GM11168 (cell line): ENCODE results near the gene UBR3.

Experiments
- in situ Hi-C: fragments of 300-500 bp; cut with MboI; formaldehyde crosslinking; loops from one replicate; pipeline ENCODE4 v1.12.0; 2022; ENCODE audit warnings: low sequenced_read_pairs; ENCODE audit not compliant: unreplicated experiment

Gene UBR3

DNA sequence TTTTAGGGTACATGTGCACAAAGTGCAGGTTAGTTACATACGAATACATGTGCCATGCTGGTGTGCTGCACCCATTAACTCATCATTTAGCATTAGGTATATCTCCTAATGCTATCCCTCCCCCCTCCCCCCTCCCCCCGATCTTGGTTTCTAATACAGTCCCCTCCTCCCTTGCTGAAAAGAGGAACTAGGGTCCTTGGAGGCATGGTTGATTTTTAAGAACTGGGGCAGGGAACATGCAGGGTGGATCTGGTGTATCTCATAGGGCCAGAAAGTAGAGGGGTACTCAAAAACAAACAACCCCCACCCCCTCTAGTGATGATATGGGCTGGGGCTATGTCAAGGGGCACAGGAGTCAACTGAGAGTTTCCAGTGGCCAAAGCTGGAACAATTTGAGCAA, 153.4 kb downstream of the UBR3 start:
- in situ Hi-C loops, result no loop called here

DNA sequence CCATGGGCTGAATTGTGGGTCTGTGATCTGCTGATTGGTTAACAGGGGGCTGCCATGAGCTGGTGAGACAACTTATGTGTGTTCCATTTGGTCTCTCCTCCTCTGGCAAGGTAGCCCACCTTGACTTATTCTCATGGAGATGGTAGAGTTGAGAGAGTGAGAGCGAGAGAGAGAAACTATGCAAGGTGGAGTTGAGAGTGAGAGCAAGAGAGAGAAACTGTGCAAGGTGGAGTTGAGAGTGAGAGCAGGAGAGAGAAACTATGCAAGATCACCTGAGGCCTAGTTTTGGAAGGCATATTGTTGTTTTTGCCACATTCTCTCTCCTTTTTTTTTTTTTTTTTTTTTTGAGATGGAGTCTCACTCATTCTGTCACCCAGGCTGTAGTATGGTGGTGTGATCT, 155.7 kb downstream of the UBR3 start:
- in situ Hi-C loops, result no loop called here

DNA sequence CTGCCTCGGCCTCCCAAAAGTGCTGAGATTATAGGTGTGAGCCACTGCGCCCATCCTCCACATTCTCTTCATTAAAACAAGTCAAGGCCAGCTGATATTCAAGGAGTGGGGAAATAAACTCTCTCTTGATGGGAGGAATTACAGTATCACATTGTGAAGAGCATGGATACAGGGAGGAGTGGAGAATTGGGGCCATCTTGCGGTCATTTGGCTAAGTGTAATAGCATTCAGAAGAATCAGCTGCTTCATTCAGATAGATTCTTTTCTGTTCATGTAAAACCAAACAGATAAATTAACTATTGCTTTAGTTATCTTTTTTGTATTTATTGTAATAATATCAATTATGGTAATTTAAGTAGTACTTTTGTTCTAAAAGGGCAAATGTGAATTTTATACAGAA, 156.3 kb downstream of the UBR3 start:
- in situ Hi-C loops, result no loop called here

DNA sequence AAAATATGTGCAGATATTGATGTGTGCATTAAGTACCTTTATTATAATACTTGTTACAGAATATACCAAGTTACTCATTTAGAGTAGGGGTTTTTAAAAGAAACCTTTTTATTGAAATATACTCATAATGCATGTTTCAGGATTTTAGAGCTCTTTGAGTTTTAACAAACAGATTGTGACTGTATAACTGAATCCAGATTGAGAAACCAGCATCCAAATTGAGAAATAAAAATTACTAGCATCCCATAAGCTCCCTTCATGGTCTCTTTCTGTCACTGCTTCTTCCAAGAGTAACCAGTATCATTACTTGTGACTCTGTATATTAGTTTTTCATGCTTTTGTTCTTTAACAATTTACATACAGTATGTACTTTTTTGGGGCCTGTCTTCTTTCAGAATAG, 156.9 kb downstream of the UBR3 start:
- in situ Hi-C loops, result no loop called here

DNA sequence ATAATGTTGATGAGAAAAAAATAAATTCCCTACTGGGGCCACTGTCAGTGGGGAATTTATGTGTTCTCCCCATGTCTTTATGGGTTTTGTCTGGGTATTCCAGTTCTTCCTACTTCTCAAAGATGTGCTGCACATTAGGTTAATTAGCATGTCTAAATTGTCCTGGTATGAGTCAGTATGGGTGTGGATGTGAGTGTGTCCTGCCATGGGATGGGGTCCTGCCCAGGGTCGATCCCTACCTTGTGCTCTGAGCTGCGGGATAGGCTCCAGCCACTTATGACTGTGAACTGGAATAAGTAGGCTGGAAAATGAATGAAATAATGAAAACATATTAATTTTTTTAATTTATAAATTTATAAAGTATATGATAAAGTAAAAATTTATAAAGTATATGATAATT, 167.5 kb downstream of the UBR3 start:
- in situ Hi-C loops, result no loop called here

DNA sequence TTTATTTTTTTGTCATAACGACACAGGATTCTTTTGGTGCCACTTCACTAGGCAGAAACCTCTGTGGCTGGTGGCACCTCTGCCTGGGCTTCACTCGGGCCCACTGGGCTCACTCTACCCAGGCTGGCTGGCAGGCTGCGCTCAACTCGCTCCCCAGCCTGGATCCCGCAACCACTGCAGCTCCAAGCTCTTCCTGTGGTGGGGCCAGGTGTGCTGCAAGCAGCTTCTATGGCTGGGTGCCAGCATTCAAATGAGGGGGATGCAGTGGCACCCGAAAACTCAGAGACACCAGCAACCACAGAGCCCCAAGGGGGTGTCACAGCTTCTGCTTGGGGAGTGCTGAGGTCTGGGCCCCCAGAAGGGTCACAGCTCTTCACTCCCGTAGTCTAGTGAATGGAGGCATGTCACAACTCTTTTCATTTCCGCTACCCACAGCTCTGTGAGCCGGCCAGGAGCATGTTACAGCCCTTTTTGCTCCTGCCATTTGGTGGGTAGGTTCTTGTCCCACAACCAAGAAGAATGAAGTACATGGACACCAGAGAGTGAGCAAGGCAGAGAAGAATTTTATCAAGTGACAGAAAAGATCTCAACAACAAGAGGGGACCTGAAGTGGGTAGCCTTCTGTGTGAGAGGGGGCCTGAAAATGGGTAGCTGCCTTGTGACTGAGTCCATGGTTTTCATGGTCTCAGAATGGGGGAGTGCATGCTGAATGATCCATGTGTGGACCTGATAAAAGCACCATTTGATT, 170.1 kb downstream of the UBR3 start:
- in situ Hi-C loops, result no loop called here

DNA sequence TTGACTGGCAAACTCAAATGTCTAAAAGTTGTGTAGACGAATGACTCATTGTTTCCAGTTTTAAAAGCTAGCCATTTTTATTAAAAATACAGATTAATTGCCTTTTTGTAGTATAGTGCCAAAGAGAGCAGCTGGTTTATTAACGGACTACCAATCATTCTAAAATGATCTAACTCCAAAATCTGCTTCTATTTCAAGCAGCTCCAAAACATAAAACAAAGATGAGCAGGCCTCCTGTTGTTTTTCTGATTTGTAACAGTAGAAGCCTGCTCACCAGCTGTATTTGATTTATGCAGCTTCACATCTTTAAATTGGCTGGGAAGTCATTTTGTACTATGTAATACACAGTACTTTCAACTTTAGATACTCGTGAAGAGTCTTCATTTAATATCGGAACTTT, 171.8 kb downstream of the UBR3 start:
- in situ Hi-C loops, result no loop called here

DNA sequence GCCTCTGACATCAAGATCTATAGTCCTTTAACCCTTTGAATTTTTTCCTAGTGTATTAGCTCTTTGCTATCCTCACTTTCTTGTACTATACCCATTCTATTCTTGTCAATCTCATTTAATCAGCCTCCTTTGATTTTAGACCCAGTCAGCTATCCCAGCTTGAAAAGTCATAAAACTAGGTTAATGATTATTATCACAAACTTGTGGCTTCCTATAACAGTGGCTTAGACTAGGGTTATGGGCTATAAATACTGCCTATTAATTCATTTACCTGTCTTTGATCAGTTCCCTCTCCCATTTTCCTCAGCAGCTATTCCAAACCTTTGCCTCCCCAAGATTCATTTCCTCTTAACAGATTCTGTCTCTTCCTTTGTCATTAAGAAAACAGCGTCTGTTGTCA, 174.8 kb downstream of the UBR3 start:
- in situ Hi-C loops, result no loop called here

DNA sequence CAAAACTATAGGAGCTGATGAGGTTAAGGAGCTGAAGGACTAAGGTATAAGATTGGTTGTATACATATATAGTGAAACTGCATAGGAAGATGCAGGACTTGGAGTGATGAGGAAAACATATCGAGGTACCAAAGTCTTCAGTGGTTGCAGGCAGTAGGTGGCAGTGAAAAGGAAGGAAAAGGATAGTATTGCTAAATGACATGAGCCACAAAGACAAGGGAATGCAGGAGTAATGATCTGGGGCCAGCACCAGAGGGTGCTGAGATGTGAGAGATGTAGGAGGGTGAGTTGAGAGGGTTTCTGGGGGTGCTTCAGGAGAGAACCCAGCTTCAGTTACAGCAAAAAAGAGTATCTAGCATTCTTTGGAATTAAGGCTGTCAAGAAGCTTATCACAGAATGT, 178.4 kb downstream of the UBR3 start:
- in situ Hi-C loops, result no loop called here

DNA sequence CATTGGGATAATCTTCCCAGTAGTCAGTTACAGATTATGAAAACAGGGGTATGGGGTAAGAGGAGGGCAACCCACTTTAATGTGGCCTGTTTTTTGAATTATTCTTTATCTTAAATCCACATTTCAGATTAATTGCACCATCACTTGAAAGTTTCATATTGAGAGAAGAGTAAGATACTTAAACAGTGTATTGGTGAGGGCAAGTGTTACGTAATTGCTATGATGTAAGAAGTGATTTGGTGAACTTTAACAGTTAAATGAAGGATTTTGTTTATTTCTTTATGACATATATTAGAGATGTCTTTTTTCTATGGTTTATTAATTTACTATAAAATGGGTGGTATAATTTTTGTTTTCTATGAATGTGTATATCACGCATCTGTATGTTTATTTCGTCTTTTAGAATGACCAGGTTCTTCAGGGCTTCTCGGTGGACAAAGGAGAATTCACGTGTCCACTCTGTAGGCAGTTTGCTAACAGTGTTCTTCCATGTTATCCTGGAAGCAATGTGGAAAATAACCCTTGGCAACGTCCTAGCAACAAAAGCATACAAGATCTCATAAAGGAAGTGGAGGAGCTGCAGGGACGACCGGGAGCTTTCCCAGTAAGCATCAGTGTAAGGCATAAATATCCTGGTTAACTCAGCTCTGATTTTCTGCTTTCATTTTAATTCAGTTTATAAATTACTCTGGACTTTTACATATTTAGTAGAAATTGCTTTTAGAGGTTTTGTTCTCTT, 179.5 kb downstream of the UBR3 start:
- in situ Hi-C loops, result no loop called here

DNA sequence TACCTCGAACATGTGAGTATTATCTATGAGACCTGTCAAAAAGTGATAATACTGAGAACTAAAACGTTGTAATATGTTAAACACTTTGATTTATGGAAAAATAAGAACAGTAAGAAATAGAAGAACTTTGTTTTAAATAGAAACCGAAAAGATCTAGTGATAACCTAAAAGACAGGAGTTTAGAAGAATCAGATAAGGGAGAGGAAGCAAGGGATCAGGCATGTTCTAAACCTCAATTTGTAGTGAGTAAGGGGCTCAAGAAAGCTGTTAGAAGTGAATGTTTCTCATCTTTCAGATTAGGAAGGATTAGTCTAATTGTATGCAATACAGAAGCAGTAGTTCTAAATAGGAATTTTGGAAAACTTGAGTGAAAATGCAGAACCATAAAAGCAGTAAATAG, 182.0 kb downstream of the UBR3 start:
- in situ Hi-C loops, result no loop called here

DNA sequence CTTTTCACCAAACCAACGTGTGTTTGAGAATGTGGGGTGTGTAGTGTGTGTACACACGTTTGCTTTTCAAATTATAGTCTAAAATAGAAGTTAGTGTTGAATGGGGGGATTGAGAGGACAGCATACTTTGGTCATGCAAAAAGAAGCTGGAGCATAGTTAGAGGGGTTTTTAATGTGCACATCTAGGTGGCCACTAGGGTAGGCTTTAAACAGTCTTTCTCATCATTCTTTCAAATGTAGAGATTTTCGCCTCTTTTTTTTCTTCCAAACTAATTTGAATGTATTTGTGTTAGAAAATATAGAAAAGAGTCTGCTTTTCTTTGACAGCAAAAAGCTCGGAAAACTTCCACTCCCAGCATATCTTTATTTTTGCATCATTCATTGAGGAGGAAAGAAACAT, 185.5 kb downstream of the UBR3 start:
- in situ Hi-C loops, result no loop called here

DNA sequence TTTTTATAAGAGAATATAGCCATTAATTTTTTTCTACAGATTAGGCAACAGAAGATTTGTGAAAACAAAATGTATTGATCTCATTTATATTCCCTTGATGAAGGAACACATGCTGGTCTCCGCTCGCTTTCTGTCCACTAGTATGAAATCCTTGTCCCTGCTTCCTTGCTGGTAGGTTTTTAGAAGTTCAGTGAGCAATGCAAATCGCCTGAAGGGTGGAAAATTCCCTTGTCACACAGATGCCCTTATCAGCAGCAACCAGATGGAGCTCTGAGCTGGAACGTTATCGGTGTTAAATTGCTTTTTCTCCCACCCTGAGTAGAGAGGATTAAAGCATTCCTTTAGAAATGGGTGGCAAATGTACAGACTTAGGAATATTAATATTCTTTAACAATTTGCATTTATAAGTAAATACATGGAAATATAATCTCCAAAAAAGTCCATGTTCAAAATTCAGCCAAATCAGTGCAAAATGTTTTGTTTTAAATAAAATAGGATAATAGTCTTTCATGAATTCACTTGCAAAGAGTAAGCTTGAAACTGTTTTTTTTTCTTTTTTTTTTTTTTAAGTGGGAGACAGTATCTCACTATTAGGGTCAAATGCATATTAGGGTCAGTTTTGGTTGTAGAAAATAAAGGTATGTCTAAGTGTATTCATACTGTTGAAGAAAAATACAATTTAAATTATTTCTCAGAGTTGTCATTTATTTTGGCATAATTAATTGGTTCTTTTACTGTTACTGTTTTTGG, 186.7 kb downstream of the UBR3 start:
- in situ Hi-C loops, result no loop called here

DNA sequence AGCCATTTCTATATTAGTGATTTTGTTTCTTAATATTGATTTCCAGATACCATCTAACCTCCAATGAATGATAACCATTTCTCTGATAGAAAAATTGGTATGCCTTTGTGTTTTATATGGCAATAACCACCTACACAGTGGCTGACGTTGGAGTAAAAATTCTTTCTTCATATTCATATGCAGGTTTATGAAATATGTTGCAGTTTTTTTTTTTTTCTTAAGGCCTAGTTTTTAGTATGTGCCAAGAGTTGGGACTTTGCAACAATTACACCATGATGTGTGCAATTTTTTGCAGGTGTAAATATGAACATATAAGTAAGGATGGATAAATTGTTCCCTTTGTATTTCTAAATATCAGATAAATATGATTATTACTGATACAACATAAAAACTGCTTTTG, 187.5 kb downstream of the UBR3 start:
- in situ Hi-C loops, result no loop called here

DNA sequence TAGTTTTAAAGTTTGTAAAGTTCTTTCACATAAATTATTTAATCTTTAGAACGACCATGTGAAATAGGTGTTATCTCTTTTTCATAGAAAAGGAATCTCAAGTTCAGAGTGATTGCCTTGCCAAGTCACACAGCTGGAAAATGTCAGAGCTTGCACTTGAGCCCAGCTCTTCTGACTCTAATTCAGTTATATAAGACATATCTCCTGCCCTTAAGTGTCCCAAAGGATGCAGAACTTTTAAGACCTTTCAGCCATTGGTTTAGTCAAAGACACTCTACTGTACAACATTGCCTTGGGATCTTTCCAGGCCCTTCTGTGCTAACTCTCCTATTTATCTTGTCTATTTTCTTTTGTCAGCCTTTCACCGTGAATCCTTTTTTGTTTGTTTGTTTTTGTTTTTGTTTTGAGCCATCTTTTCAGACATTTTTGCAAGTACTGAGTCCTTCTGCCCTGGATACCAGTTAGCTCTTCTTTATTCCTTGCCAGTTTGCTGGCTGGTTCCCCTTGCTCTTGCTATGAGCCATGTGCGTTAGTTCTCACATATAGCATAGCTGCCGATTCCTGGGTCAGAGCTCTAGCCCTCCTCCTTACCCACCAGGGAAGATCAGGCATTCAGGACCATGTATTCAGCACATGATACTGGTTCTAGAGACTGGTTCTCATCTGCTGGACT, 190.7 kb downstream of the UBR3 start:
- in situ Hi-C loops, result no loop called here

DNA sequence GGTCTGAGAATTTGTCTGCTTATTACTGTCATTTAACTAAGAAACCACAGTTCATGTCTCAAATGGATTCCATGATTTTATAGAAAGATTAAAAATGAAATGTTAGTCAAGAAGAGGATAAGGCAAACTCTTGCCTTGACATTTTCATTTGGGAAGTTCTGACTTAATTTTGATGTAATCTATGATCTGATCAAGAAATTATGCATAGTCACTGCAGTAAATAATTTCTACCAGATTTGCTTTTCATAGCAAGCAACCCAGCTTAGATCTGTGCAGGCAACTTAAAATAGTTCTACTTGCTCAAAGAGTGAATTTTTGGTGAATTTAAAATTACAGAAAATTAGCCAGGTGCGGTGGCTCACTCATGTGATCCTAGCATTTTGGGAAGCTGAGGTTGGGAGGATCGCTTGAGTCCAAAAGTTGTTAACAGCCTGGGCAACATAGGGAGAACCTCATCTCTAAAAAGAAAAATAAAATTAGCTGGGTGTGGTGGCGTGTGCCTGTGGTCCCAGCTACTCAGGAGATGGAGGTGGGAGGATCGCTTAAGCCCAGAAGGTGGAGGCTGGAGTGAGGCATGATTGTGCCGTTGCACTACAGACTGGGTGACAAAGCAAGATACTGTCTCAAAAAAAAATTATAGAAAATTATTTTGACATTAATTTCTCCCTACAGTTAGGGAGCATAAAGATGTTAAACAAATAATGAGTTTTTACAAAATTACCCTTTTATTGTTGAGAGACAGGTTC, 192.0 kb downstream of the UBR3 start:
- in situ Hi-C loops, result no loop called here

DNA sequence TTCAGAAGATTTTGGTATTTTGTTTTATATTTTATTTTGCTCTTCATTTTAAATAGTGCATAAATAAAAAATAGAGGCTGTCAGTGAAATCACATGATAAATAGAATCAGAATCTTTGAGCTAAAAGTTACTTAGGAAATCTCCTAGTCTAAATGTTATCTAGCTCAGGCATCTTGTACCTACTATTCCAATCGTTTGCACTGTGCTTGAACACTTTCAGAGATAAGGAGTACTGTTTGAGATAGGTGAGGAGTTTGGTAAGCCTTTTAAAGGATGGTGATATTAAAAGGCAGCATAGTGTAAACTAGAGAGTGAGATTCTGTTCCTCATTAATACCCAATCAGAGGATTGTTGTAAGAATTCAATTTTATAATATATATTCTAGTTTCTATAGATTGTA, 193.5 kb downstream of the UBR3 start:
- in situ Hi-C loops, result no loop called here

DNA sequence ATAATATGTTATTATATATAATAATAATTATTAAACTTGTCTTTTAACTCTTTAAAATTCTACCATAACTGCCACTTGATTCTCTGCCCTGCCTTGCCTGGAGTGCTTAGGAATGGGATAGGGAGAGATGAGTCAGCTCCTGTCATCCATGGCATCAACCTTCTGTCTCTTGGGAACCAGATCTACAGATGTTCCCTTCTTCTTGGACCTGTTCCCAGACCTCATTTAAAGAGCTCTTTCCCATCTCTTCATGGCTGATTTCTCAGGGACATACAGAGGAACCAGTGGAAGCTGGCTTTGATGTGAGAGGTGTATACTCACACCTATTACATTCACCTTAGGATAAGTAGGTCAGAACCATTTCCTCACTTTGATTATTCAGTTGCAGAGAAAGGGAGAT, 195.4 kb downstream of the UBR3 start:
- in situ Hi-C loops, result no loop called here

DNA sequence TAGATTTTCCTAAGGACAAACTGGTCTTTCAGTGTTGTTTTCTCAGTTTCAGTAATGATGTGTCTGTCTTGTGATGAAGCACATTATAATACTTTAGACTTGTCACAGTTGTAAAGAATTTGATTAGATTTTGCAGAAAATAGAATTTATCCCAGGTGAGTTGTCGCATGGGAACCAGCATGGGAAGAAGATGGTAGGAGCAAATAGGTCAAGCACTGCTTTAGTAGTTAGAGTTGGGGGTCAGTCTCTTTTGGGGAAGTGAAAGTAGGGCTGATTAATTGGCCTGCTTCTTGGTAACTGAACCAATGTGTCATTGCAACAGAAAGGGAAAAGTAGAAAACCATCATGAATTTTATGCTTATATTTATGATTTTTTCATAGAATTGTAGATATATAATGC, 197.5 kb downstream of the UBR3 start:
- in situ Hi-C loops, result no loop called here

DNA sequence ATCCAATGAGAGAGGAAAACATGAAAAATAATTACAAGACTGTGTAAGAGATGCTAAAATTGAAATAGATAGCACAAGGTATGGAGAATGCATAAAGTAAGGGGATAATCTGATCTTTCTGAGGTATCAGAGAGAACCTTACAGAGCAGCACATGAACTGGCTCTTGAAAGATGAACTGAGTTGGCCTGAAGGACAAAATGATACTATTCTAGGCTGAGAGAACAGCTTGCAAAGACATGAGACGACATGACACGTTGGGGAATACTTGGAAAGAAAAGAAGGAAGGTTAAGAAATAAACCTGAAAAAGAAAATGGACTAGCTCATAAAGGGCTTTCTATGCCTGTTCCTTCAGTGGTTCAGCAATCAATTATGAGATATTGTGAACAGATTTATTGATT, 198.0 kb downstream of the UBR3 start:
- in situ Hi-C loops, result no loop called here
